Lung (tissue), 12 donors: ENCODE measurements around the gene DUS3L. TPM values are rescaled to one million over a fixed set of nuclear protein-coding genes. Genes with fewer than 3 reads are reported as not detected.
A peak's percentile ranks its signal among the peaks of the same experiment; 100 is the strongest.

Experiments
- ATAC-seq: fragments of 200-7000 bp; cut with Tn5 transposase; one replicate; pipeline ENCODE4 v1.9.1; 2020; ENCODE audit warnings: moderate number of reproducible peaks; ENCODE audit not compliant: insufficient read depth, low FRiP score
- DNase-seq, 3 donors: peaks; one replicate each; pipeline ENCODE4 v3.0.0-alpha.2; 2013 to 2017
- H3K27ac ChIP-seq, 2 donors: one replicate each; pipeline ENCODE4 v1.5.1; 2013; ENCODE audit warnings: mild to moderate bottlenecking in 2 of 2, moderate library complexity in 2 of 2, control low read depth in 1 of 2, inconsistent platforms in 1 of 2, low read depth in 1 of 2, low read length in 1 of 2
- H3K27me3 ChIP-seq, 3 donors: one replicate each; pipeline ENCODE4 v1.5.1; 2013; ENCODE audit warnings: low read length in 2 of 3; ENCODE audit not compliant: control insufficient read depth in 3 of 3, insufficient read depth in 3 of 3
- H3K36me3 ChIP-seq, 4 donors: one replicate each; pipeline ENCODE4 v1.5.1; 2013; ENCODE audit warnings: low read length in 4 of 4, mild to moderate bottlenecking in 1 of 4, moderate library complexity in 1 of 4; ENCODE audit not compliant: control insufficient read depth in 4 of 4, insufficient read depth in 4 of 4
- H3K4me1 ChIP-seq, 5 donors: one replicate each; pipeline ENCODE4 v1.5.1; 2013; ENCODE audit warnings: low read length in 5 of 5, mild to moderate bottlenecking in 2 of 5, moderate library complexity in 1 of 5; ENCODE audit not compliant: control insufficient read depth in 5 of 5, insufficient read depth in 5 of 5
- H3K4me3 ChIP-seq: one replicate; pipeline ENCODE4 v1.5.1; 2013; ENCODE audit warnings: mild to moderate bottlenecking, control low read depth, moderate library complexity
- H3K9ac ChIP-seq, 2 donors: one replicate each; pipeline ENCODE4 v1.5.1; 2013; ENCODE audit warnings: low read length in 2 of 2, control low read depth in 1 of 2; ENCODE audit not compliant: insufficient read depth in 1 of 2
- H3K9me3 ChIP-seq, 4 donors: one replicate each; pipeline ENCODE4 v1.5.1; 2013; ENCODE audit warnings: low read length in 3 of 4, mild to moderate bottlenecking in 1 of 4, moderate library complexity in 1 of 4; ENCODE audit not compliant: control insufficient read depth in 4 of 4, insufficient read depth in 3 of 4
- CTCF ChIP-seq: IDR thresholded peaks from 2 replicates; pipeline ENCODE4 v1.5.1; 2012; ENCODE audit warnings: mild to moderate bottlenecking; ENCODE audit errors: control extremely low read depth, extremely low read depth
- WGBS, 2 donors: extraction: QIAGEN DNeasy Blood & Tissue Kit; methylation state at CpG; one replicate each; pipeline ENCODE4 v1.1.7; 2013; 5-methylcytosine and 5-hydroxymethylcytosine counted together
- polyA plus RNA-seq, 2 donors: library from polyadenylated mRNA; stranded (reverse); fragments of 200-250 nt; gene quantifications; one replicate each; pipeline ENCODE4 v1.2.1, GENCODE V29; 2013
- total RNA-seq, 2 donors: library from RNA; depleted of rRNA in 1 of 2; stranded (reverse); fragments of >200 nt in 1 of 2; gene quantifications; one replicate each; pipeline ENCODE4 v1.2.1, GENCODE V29; 2014 to 2021
- donor health status: control.
- donor health status: control.
- donor health status: Bipolar disorder and iron deficiency.
- donor health status: healthy.
- donor health status: DM: yes; HTN: yes; CAD: no.

Gene DUS3L
- total and polyA plus RNA-seq, 4 donors = 18.5 to 47.0 (median 36.7) TPM

- no peak for TF ChIP-seq CTCF
- no peak for DNase-seq
- ATAC-seq = no peak
- Histone ChIP-seq H3K27ac (no peak overlapping the region), H3K27me3 (no peaks in the 10 kb centered on the region), H3K4me3 (no peak overlapping the region), H3K9me3 (no peaks in the 10 kb centered on the region), H3K9ac (no peak overlapping the region), H3K4me1 (no peaks in the 10 kb centered on the region), H3K36me3 (peaks cover 0 to 10% (median 0%) of the 10 kb centered on the region in 4 donors)
- WGBS, 2 donors = 82 to 85% methylated on average over 17 of the region's 17 CpGs
Measured at GRCh38 chr19:5778402-5778801, 12.6 kb downstream of the DUS3L start.

- WGBS, 2 donors = 72 to 85% methylated on average over 17 of the region's 17 CpGs
- Histone ChIP-seq H3K27ac (no peak overlapping the region), H3K4me3 (no peak overlapping the region), H3K4me1 (no peaks in the 10 kb centered on the region), H3K9ac (no peak overlapping the region), H3K36me3 (no peaks in the 10 kb centered on the region), H3K27me3 (no peaks in the 10 kb centered on the region), H3K9me3 (no peaks in the 10 kb centered on the region)
- peak in 2 of 3 donors; percentile 23 to 24 for DNase-seq
- ATAC-seq = no peak
- TF ChIP-seq CTCF = no peak
Measured at GRCh38 chr19:5775668-5776309, 15.2 kb downstream of the DUS3L start.

- Histone ChIP-seq H3K36me3 (no peaks in the 10 kb centered on the region), H3K27ac (no peak overlapping the region), H3K4me1 (no peaks in the 10 kb centered on the region), H3K27me3 (no peaks in the 10 kb centered on the region), H3K9ac (no peak overlapping the region), H3K9me3 (no peaks in the 10 kb centered on the region), H3K4me3 (no peak overlapping the region)
- no peak for ATAC-seq
- 75 to 82% methylated on average over 8 of the region's 8 CpGs for WGBS, 2 donors
- TF ChIP-seq CTCF = no peak
- peak in 2 of 3 donors; percentile 39 to 51 for DNase-seq
Measured at GRCh38 chr19:5774921-5775320, 16.0 kb downstream of the DUS3L start.

GRCh38 chr19:5773276-5773675 is 17.7 kb downstream of the DUS3L start:
- no peak for ATAC-seq
- Histone ChIP-seq H3K4me3 (no peak overlapping the region), H3K36me3 (no peaks in the 10 kb centered on the region)

More at GRCh38 chr19:5773276-5773675, 17.7 kb downstream of the DUS3L start:
- TF ChIP-seq CTCF = no peak
- Histone ChIP-seq H3K27me3 (no peaks in the 10 kb centered on the region), H3K27ac (no peak overlapping the region), H3K9me3 (no peaks in the 10 kb centered on the region), H3K4me1 (no peaks in the 10 kb centered on the region), H3K9ac (no peak overlapping the region)
- DNase-seq = no peak
- 84 to 91% methylated on average over 5 of the region's 5 CpGs for WGBS, 2 donors
